ENCODE measurements around the gene C20orf96.
"Not testable (repeated sequence)": the region's sequence is repeated elsewhere in the genome, so short reads cannot be mapped to it uniquely, and the experiment has no call there.

Gene C20orf96

GRCh38 chr20:235891-236290 lies 54.7 kb downstream of the C20orf96 start:
- no peak for DNase-seq

- no peak for DNase-seq
Observed at GRCh38 chr20:227439-228105, 63.0 kb downstream of the C20orf96 start.

- no peak for DNase-seq
Observed at GRCh38 chr20:226958-227357, 63.6 kb downstream of the C20orf96 start, which contains the start of gene DEFB129. Gene DEFB129 (plus strand): TSS chr20:227258. CDS start chr20:227289, 31 bp downstream.

GRCh38 chr20:225879-226278 lies 64.7 kb downstream of the C20orf96 start:
- DNase-seq = not testable (repeated sequence)

GRCh38 chr20:221258-221830 lies 69.2 kb downstream of the C20orf96 start:
- no peak for DNase-seq

Data from NCI-H69 (cell line).